Transverse colon (tissue), 3 donors: Measurements from ENCODE around the gene ATOH8.

ENCODE experiments used
- POLR2A ChIP-seq: fragments of 450-650 bp; IDR thresholded peaks from one replicate; pipeline ENCODE4 v1.6.1; 2016; ENCODE audit warnings: antibody characterized with exemption, mild to moderate bottlenecking, moderate library complexity
- TF ChIP-seq, protein P1 (sequence below), 5 experiments: fragments of 200-600 bp in 3 of 5; fragments of 450-650 bp in 2 of 5; sonication (generic) in 3 of 5; IDR thresholded peaks; 1 replicate in 2 of 5; 2 replicates in 3 of 5; pipeline ENCODE4 v1.5.1; 2016 to 2017; ENCODE audit warnings: antibody characterized with exemption in 5 of 5, inconsistent platforms in 3 of 5, mild to moderate bottlenecking in 2 of 5, moderate library complexity in 1 of 5

DNA sequence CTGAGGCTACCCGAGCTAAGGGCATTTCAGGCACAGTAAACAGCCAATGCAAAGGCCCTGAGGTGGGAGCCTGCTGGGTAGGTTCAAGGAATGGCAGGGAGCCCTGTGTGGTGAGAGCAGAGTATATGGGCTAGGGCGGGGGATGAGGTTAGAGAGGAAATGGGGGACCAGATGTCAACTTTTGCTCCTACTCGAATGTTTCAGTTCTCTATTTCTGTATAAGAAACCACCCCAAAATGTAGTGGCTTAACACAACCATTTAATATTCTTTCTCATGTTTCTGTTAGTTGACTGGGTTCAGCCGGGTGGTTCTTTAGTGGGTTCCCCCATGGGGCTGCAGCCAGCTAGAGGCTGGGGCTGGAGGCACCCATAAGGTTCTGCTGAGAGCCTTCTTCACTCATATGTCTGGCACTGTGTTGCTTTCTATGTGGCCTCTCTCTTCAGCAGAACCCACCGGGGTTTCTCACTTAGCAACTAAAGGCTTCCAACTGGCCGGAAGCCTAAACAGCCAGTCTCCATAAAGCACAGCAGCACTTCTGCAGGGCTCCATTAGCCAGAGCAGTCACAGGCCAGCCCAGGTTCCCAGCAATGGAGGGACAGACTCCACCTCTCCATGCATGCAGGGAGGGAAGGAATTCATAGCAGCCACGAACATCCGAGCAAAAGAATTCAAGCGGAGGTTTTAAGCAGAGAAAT lies 5.6 kb upstream of the ATOH8 start:
- TF ChIP-seq, protein P1, sequence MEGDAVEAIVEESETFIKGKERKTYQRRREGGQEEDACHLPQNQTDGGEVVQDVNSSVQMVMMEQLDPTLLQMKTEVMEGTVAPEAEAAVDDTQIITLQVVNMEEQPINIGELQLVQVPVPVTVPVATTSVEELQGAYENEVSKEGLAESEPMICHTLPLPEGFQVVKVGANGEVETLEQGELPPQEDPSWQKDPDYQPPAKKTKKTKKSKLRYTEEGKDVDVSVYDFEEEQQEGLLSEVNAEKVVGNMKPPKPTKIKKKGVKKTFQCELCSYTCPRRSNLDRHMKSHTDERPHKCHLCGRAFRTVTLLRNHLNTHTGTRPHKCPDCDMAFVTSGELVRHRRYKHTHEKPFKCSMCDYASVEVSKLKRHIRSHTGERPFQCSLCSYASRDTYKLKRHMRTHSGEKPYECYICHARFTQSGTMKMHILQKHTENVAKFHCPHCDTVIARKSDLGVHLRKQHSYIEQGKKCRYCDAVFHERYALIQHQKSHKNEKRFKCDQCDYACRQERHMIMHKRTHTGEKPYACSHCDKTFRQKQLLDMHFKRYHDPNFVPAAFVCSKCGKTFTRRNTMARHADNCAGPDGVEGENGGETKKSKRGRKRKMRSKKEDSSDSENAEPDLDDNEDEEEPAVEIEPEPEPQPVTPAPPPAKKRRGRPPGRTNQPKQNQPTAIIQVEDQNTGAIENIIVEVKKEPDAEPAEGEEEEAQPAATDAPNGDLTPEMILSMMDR (IDR thresholded peaks at IDR 0.05) = no peak
- no peak for TF ChIP-seq POLR2A
